HCT116 (cell line): Measurements from ENCODE around the gene ATF2. TPM values are rescaled to one million over a fixed set of nuclear protein-coding genes. Genes with fewer than 3 reads are reported as not detected.

Source experiments
- ATAC-seq: fragments of 200-7000 bp; cut with Tn5 transposase; 2 replicates; pipeline ENCODE4 v1.9.1; 2020; ENCODE audit warnings: mild to moderate bottlenecking, moderate library complexity
- BruUV-seq: library from RNA; stranded (reverse); fragments of 400-500 nt; replicated peaks from 2 replicates; lab custom pipeline; 2021; lab: Mats Ljungman, UMichigan
- CTCF ChIA-PET: fragments of 300-600 bp; sonication (Branson Sonifier 250); formaldehyde crosslinking; loops from one replicate; lab custom pipeline; 2021; ENCODE audit warnings: antibody characterized with exemption; lab: Charles Lee
- POLR2A ChIA-PET: fragments of 300-600, 350-600 bp; sonication (Branson Sonifier 250); formaldehyde crosslinking; loops from one replicate; lab custom pipeline; 2021; ENCODE audit warnings: antibody characterized with exemption; lab: Charles Lee
- RAD21 ChIA-PET, 2 experiments: fragments of 300-600 bp; sonication (Branson Sonifier 250); formaldehyde crosslinking; loops; one replicate each; lab custom pipeline; 2023; ENCODE audit warnings: low total read pairs in 2 of 2; ENCODE audit not compliant: uncharacterized antibody in 2 of 2, unreplicated experiment in 2 of 2, low non-redundant PET in 1 of 2; lab: Charles Lee
- DNase-seq: peaks from one replicate; pipeline ENCODE4 v3.0.0-alpha.2; 2010; ENCODE audit warnings: low read depth, low spot score
- H2AFZ ChIP-seq: fragments of 200-600 bp; shearing (Covaris generic), sonication (generic); 2 replicates; pipeline ENCODE4 v1.6.1; 2017; ENCODE audit warnings: low read depth, mixed run types, mixed read lengths, antibody characterized with exemption, low read length; ENCODE audit not compliant: poor library complexity, severe bottlenecking
- H3K27ac ChIP-seq: 2 replicates; pipeline ENCODE4 v1.5.1; 2012; ENCODE audit warnings: low read depth, low read length
- H3K27me3 ChIP-seq: fragments of 200-600 bp; sonication (generic); 2 replicates; pipeline ENCODE4 v1.6.1; 2016; ENCODE audit warnings: mixed run types, low read length, mixed read lengths; ENCODE audit not compliant: insufficient read depth
- H3K36me3 ChIP-seq, 2 experiments: fragments of 200-500 bp in 1 of 2; fragments of 200-600 bp in 1 of 2; sonication (Bioruptor generic) in 1 of 2; sonication (generic) in 1 of 2; 2 replicates each; pipeline versions ENCODE4 v1.5.1 to v1.6.1; 2014 to 2016; ENCODE audit warnings: low read length in 2 of 2, inconsistent platforms in 1 of 2, mixed read lengths in 1 of 2, mixed run types in 1 of 2; ENCODE audit not compliant: insufficient read depth in 2 of 2, control insufficient read depth in 1 of 2
- H3K4me1 ChIP-seq, 2 experiments: fragments of 200-600 bp in 1 of 2; sonication (generic) in 1 of 2; 2 replicates each; pipeline versions ENCODE4 v1.5.1 to v1.6.1; 2012 to 2017; ENCODE audit warnings: low read length in 2 of 2, inconsistent platforms in 1 of 2, mild to moderate bottlenecking in 1 of 2, mixed read lengths in 1 of 2, mixed run types in 1 of 2, moderate library complexity in 1 of 2; ENCODE audit not compliant: insufficient read depth in 2 of 2, control insufficient read depth in 1 of 2
- H3K4me2 ChIP-seq: fragments of 200-600 bp; sonication (generic); 2 replicates; pipeline ENCODE4 v1.6.1; 2017; ENCODE audit warnings: mixed run types, low read length, mixed read lengths
- H3K4me3 ChIP-seq, 2 experiments: fragments of 200-600 bp in 1 of 2; sonication (generic) in 1 of 2; replicated peaks in 1 of 2; 2 replicates each; pipeline ENCODE4 v1.5.1; 2011 to 2016; ENCODE audit warnings: low read length in 2 of 2, control low read depth in 1 of 2, low read depth in 1 of 2, mild to moderate bottlenecking in 1 of 2, mixed read lengths in 1 of 2, mixed run types in 1 of 2
- H3K79me2 ChIP-seq: fragments of 200-600 bp; sonication (generic); 2 replicates; pipeline ENCODE4 v1.6.1; 2017; ENCODE audit warnings: mild to moderate bottlenecking, mixed run types, low read length, moderate library complexity, mixed read lengths; ENCODE audit not compliant: insufficient read depth
- H3K9ac ChIP-seq: fragments of 200-600 bp; sonication (generic); 2 replicates; pipeline ENCODE4 v1.6.1; 2016; ENCODE audit warnings: low read length, mixed read lengths
- H3K9me2 ChIP-seq: fragments of 200-600 bp; sonication (generic), shearing (Covaris generic); 2 replicates; pipeline ENCODE4 v1.6.1; 2017; ENCODE audit warnings: mixed run types, mild to moderate bottlenecking, moderate library complexity; ENCODE audit not compliant: insufficient read depth
- H3K9me3 ChIP-seq, 2 experiments: fragments of 200-500 bp in 1 of 2; fragments of 200-600 bp in 1 of 2; sonication (Bioruptor generic) in 1 of 2; sonication (generic) in 1 of 2; 2 replicates each; pipeline ENCODE4 v1.6.1; 2014 to 2017; ENCODE audit warnings: low read length in 2 of 2, mixed read lengths in 2 of 2, inconsistent platforms in 1 of 2, low read depth in 1 of 2, mild to moderate bottlenecking in 1 of 2, mixed run types in 1 of 2, moderate library complexity in 1 of 2; ENCODE audit not compliant: control insufficient read depth in 1 of 2, insufficient read depth in 1 of 2
- H4K20me1 ChIP-seq: fragments of 200-600 bp; sonication (generic), shearing (Covaris generic); 2 replicates; pipeline ENCODE4 v1.6.1; 2017; ENCODE audit warnings: mixed run types, mild to moderate bottlenecking, moderate library complexity; ENCODE audit not compliant: insufficient read depth
- CTCF ChIP-seq, 3 experiments: fragments of 200-600 bp in 1 of 3; sonication (generic) in 1 of 3; IDR thresholded peaks in 2 of 3; conservative IDR thresholded peaks in 1 of 3; 2 replicates each; pipeline ENCODE4 v1.5.1; 2012 to 2017; ENCODE audit warnings: low read depth in 2 of 3, low read length in 2 of 3, antibody characterized with exemption in 1 of 3, borderline replicate concordance in 1 of 3, control low read depth in 1 of 3, mild to moderate bottlenecking in 1 of 3, mixed read lengths in 1 of 3, mixed run types in 1 of 3, moderate library complexity in 1 of 3; ENCODE audit not compliant: insufficient read depth in 1 of 3
- FOSL1 ChIP-seq: IDR thresholded peaks from 2 replicates; pipeline ENCODE4 v1.6.1; 2012; ENCODE audit warnings: low read depth
- JUND ChIP-seq: IDR thresholded peaks from 2 replicates; pipeline ENCODE4 v1.6.1; 2012
- POLR2A ChIP-seq: IDR thresholded peaks from 2 replicates; pipeline ENCODE4 v1.7.0; 2011; ENCODE audit warnings: borderline replicate concordance; ENCODE audit not compliant: insufficient read depth, insufficient read length; ENCODE audit errors: extremely low read depth
- RAD21 ChIP-seq: IDR thresholded peaks from 2 replicates; pipeline ENCODE4 v1.6.1; 2012; ENCODE audit warnings: low read depth, mild to moderate bottlenecking
- SP1 ChIP-seq: IDR thresholded peaks from 2 replicates; pipeline ENCODE4 v1.6.1; 2012; ENCODE audit warnings: low read depth
- TCF7L2 ChIP-seq: IDR thresholded peaks from 2 replicates; pipeline ENCODE4 v1.7.0; 2011; ENCODE audit warnings: borderline replicate concordance, inconsistent platforms; ENCODE audit not compliant: insufficient read depth, insufficient read length; ENCODE audit errors: extremely low read depth
- intact Hi-C: fragments of 100-400 bp; cut with micrococcal nuclease; formaldehyde crosslinking; loops from 2 replicates; pipeline ENCODE4 v1.10.0; 2022
- total RNA-seq: library from RNA; stranded (reverse); gene quantifications from one replicate; pipeline ENCODE4 v1.2.1, GENCODE V29; 2021; ENCODE audit not compliant: unreplicated experiment
- TF ChIP-seq, protein P1 (sequence below): IDR thresholded peaks from 2 replicates; pipeline ENCODE4 v1.6.1; 2012; ENCODE audit warnings: low read depth

ATF2 gene
- total RNA-seq, 1 experiment from 2014 or later: 29.6 TPM

DNA sequence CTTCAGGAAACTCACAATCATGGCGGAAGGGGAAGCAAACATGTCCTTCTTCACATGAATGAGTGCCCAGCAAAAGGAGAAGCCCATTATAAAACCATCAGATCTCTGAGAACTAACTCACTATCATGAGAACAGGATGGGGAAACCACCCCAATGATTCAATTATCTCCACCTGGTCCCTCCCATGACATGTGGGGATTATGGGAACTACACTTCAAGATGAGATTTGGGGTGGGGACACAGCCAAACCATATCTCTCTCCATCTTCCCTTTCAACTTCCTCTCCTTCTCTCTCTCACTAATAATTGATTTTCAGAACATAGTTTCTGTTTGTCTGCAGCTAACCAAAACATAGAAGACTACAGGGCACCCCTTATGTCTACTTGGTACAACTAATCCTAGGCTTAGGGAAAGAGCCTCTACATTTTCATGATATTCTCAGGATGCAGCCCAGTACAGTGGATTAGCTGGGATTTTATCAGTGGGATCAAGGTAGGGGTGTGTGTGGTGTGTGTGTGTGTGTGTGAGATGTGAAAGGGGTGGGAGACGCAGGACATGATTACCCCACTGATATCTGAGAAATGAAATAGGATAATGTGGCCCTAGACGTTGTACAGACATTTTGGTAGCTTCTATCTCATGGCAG lies 2.8 kb upstream of the ATF2 start:
- Histone ChIP-seq H3K9me3 (no peaks in the 10 kb centered on the region), H3K27me3 (no peaks in the 10 kb centered on the region), H3K4me1 (peaks cover 0 to 12% of the 10 kb centered on the region in 2 experiments; a peak in 3 of 4 replicates), H3K9ac (no peak overlapping the region), H4K20me1 (peaks cover 3% of the 10 kb centered on the region; the same call in 1 of the 2 replicates), H3K4me2 (no peak overlapping the region), H3K27ac (no peak overlapping the region), H2AFZ (no peak overlapping the region), H3K79me2 (peaks cover 27% of the 10 kb centered on the region), H3K4me3 (no peak overlapping the region), H3K36me3 (peaks cover 2 to 8% of the 10 kb centered on the region in 2 experiments; a peak in 3 of 4 replicates), H3K9me2 (no peaks in the 10 kb centered on the region)
- DNase-seq (no peak), ATAC-seq (no peak)
- RAD21 ChIA-PET: no interaction called here
- TF ChIP-seq FOSL1 (no peak), CTCF (IDR thresholded peaks at IDR 0.05 in 2 of 3, conservative IDR thresholded peaks at IDR 0.05 in 1 of 3; ENCODE audit: borderline replicate concordance in 1 of 3, insufficient read depth in 1 of 3, low read depth in 2 of 3, low read length in 2 of 3) (no peak), RAD21 (no peak), JUND (no peak), POLR2A (no peak), TCF7L2 (no peak), SP1 (no peak)
- TF ChIP-seq, protein P1, sequence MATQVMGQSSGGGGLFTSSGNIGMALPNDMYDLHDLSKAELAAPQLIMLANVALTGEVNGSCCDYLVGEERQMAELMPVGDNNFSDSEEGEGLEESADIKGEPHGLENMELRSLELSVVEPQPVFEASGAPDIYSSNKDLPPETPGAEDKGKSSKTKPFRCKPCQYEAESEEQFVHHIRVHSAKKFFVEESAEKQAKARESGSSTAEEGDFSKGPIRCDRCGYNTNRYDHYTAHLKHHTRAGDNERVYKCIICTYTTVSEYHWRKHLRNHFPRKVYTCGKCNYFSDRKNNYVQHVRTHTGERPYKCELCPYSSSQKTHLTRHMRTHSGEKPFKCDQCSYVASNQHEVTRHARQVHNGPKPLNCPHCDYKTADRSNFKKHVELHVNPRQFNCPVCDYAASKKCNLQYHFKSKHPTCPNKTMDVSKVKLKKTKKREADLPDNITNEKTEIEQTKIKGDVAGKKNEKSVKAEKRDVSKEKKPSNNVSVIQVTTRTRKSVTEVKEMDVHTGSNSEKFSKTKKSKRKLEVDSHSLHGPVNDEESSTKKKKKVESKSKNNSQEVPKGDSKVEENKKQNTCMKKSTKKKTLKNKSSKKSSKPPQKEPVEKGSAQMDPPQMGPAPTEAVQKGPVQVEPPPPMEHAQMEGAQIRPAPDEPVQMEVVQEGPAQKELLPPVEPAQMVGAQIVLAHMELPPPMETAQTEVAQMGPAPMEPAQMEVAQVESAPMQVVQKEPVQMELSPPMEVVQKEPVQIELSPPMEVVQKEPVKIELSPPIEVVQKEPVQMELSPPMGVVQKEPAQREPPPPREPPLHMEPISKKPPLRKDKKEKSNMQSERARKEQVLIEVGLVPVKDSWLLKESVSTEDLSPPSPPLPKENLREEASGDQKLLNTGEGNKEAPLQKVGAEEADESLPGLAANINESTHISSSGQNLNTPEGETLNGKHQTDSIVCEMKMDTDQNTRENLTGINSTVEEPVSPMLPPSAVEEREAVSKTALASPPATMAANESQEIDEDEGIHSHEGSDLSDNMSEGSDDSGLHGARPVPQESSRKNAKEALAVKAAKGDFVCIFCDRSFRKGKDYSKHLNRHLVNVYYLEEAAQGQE: no peak
- CTCF ChIA-PET: interaction anchor here (1.0 kb wide), 1 partner anchor 81 kb away, joined by 3 read pairs; no protein-coding TSS in a partner anchor
- BruUV-seq: no TSS peak
- POLR2A ChIA-PET: no interaction called here
- intact Hi-C loops: no loop called here
